Fibroblast of mammary gland (primary cell): ENCODE results near the gene CENPH.
"Not testable (repeated sequence)": the region's sequence is repeated elsewhere in the genome, so short reads cannot be mapped to it uniquely, and the experiment has no call there.

Experiments used
- DNase-seq: peaks from one replicate; pipeline ENCODE4 v3.0.0-alpha.2; 2010; ENCODE audit warnings: low read depth
- H3K4me3 ChIP-seq: 2 replicates; pipeline ENCODE4 v1.5.1; 2011; ENCODE audit warnings: low read depth, mild to moderate bottlenecking, low read length, moderate library complexity; ENCODE audit not compliant: control insufficient read depth
- CTCF ChIP-seq: conservative IDR thresholded peaks from 2 replicates; pipeline ENCODE4 v1.5.1; 2011; ENCODE audit warnings: low read depth, low read length, inconsistent platforms; ENCODE audit not compliant: control insufficient read depth, insufficient read depth

The CENPH gene

GRCh38 chr5:69189162-69190086 lies at the start of gene CENPH:
Gene CENPH (plus strand): TSS chr5:69189583. CDS start chr5:69189635, 52 bp downstream.
- H3K4me3 ChIP-seq: peak within 1 kb of the TSS; percentile 98
- DNase-seq: peak; percentile 86
- no peak for TF ChIP-seq CTCF

- DNase-seq, H3K4me3 ChIP-seq: not testable (repeated sequence)
Observed at GRCh38 chr5:69140239-69140638, 49.1 kb upstream of the CENPH start.

- no peak for DNase-seq
- no peak overlapping the region for H3K4me3 ChIP-seq
- TF ChIP-seq CTCF: no peak
Observed at GRCh38 chr5:69140827-69141226, 48.6 kb upstream of the CENPH start.

- not testable (repeated sequence) for H3K4me3 ChIP-seq, DNase-seq
Observed at GRCh38 chr5:69148576-69148975, 40.8 kb upstream of the CENPH start.

- H3K4me3 ChIP-seq: no peak overlapping the region
- DNase-seq: no peak
- no peak for TF ChIP-seq CTCF
Observed at GRCh38 chr5:69148981-69149675, 40.3 kb upstream of the CENPH start.

GRCh38 chr5:69149676-69150010 lies 39.7 kb upstream of the CENPH start:
- DNase-seq: no peak
- no peak overlapping the region for H3K4me3 ChIP-seq
- TF ChIP-seq CTCF: no peak

GRCh38 chr5:69152731-69153130 lies 36.7 kb upstream of the CENPH start:
- TF ChIP-seq CTCF: no peak
- DNase-seq: no peak
- H3K4me3 ChIP-seq: no peak overlapping the region
